GM18517 (cell line): ENCODE results near the gene FRMD4A.

Experiments
- ATAC-seq: cut with Tn5 transposase; IDR thresholded peaks from one replicate; pipeline ENCODE4 v1.9.1; 2021; ENCODE audit warnings: mild to moderate bottlenecking, moderate library complexity; ENCODE audit not compliant: unreplicated experiment

The FRMD4A gene

DNA sequence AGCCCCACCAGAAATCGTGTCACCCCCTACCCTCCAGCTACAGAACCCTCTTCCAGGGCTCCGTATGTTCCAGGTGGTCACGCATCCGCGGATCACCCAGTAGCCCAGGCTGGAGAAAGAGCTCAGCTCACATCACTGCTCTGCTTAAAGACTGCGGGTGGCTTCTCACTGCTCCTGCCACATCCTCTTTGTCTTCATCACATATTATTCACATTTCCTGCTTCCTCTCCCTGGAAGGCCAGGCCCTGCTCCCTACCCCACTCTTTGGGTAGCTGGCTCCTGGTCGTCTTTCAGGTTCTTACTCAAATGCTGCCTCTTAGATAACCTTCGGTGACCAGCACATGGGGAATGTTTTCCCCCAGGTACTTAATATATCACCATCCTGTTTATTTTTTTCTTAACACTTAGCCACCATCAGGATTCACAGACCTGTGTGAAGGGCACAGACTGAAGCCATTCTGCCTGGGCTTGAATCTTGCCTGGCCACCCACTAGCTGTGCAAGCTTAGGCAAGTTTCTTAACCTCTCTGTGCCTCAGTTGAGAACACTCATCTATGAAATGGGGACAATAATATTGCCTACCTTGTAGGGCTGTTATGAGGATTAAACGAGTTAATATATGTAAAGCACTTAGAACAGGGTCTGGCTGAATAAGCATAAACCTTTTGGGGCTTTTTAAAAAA, 436.2 kb downstream of the FRMD4A start:
- no peak for ATAC-seq

DNA sequence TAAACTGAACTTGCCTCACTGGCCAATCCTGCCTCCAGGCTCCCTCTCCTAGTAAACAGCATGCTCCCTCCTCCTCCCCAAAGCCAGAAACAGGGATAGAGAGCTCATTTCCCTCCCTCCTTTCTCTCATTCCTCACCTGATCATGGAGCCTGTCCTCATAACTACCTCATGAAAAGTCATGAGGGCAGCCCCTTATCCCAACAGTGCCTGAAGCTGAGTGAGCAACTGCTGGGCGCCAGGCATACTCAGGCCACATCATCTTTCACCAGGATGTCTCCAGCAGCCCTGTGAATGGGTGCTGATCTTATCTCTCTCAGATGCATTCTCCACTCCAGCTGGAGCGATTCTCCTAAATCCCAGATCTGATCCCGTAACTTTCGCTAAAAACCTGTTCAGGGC, 436.8 kb downstream of the FRMD4A start:
- ATAC-seq = no peak

DNA sequence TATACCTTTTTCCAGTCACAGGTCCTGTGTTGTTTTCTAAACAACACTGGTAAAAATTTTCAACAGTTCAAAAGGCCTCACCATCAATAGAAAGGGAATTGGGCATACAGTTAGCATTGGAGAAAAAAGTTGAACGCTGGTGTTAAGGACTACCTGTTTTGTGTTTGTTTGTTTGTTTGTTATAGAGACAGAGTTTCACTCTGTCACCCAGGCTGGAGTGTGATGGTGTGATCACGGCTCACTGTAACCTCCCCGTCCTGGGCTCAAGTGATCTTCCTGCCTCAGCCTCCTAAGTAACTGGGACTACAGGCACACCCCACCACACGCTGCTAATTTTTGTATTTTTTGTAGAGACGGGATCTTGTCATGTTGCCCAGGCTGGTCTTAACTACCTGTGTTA, 437.9 kb downstream of the FRMD4A start:
- no peak for ATAC-seq

DNA sequence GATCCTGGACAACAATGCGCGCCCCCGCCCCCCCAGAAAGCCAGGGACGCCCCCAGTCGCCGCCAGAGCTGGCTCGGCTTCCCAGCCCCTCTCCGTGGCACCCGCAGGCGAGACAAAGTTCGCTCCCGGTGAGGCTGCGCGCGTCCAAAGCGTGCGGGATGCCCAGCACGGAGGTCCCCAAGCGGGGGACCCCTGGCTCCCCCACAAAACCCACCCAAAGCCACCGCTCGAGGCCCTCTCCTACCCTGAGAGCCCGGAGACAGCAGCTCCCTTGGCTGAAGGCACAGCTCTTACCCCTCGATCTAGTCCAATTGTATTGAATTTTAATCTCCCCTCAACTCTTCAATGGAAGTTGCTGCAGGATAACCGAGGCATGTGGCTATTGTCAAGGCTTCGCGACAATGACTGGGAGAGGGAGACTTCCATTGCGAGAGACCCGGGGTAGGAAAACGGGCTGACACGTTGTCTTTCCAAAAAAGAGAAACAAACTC, 438.7 kb downstream of the FRMD4A start:
- ATAC-seq = no peak

DNA sequence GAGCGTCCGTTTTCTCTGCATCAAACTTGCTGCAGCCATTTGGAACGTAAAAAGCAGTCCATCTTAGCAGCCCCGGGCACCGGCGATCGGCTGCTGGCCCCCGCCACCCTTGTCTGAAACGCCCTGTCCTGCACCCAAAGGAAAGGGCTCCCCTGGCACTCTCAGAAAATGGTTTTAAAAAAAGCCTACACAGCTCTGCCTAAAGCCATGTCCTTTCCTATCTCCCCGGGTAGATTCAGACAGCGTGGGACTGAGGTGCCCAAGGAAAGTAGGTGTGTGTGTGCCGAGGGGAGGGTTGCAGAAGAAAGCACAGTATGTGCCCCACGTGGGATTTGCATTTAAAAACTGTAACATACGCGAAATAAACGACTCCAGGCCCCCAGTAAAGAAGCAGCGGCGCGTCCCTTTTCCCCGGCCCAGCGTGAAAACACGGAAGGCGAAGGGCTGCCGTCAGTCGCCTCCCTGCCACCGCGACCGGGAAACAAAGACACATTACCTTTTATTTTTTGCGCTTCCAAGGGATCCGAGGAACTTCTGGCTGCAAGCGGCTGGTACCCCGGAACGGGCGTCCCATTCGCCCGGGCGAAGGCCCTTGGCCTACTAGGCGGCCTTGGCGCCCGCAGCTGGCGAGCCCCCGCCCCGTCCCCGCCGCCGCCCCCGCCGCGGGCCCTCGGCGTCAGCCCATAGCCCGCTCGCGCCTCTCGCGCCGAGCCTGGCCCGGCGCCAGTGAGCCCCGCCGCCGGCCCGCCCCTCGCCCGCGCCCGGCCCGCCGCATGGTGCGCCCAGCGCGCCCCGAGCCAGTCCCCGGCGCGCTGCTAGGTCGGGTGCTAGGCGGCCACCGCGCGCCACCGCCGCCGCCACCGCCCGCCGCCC, 439.4 kb downstream of the FRMD4A start:
- ATAC-seq = no peak

DNA sequence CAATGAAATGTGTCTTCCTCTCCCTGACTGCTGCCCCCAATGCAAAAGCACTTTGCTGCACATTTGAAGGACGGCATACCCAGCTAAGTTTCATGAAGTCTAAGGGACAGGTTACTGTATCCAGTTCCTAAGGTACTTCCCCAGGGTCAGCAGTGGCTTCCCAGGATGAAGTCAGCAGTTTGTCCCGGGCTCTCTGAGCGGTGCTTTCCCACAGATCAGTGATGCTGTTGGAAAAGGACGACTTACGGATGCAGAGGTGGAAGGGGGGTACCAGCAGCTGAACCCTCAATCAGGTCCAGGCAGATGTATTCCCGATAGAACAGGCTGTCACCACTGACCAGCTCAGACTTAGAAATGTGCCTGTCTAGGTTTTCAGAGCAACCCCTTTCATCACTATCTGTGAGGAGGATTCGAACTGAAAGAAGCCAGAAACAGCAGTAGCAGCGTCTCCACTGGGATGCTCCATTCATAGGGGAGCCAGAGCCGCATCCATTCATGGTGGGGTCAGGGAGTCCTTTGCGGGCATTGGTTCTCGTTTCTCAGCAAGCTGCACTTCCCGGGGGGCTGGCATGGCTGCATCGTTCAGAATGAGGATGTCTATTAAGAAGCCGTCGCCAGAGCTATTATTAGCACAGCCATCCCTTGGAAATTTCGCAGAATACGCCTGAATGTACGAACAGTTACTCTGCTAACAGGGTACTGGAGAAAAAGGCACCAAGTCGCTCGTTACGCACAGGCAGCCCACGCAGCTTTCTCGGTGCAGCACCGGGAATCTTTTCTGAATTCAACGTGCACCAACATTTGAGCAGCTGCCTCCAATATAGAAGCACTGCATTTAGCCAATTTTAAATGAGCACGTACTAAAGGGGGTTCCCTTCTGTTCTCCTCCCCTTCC, 440.2 kb downstream of the FRMD4A start:
- ATAC-seq = no peak

DNA sequence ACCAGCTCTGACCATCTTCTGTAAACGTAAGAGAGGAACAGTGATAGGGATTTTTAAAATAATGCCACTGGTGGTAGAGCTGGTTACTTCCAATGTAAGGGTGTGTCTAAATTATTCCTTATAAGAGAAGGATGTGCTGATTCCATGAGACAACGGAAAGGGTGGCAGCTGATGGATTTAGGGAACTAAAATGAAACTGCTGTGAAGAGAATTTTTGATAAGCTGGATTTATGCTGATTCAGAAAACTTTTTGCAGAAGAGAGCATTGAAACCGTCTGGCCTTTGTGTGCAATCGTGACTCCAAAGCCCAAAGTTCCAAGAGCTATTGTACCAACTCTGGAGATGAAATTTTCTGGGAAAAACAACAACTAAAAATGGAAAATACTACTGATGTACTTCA, 443.0 kb downstream of the FRMD4A start:
- ATAC-seq = no peak

DNA sequence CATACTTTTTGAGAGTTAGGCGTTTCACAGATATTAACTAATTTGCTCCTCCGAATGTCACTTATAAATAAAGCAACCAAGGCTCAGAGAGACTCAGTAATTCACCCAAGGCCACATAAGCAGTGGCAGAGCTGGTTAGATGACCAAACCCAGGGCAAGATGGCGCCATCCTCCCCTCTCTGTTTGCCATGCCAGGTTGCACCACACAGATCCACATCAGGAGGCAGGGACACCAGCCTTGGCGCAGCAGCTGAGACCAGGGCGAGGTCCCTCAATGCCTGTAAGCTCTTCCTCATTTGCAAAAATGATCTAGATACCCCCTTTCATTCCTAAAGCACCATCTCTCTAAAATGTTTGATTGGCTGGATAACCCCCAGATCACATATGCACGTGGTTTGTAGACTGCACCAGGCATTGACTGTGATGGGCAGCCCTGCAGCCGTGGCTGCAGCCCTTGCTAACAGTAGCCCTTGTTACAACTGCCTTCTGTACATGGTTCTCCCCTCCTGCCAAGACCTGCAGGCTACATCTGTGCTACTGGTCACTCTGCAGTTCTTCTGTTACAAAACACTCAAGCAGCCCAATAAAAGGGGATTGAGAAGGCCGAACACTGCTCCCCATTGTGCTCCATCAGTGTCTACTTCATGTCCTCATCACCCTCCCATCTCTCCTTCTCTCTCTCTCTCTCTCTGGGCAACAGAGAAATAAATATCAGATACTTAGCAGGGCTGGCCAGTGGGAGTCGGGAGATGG, 445.3 kb downstream of the FRMD4A start:
- ATAC-seq = no peak

DNA sequence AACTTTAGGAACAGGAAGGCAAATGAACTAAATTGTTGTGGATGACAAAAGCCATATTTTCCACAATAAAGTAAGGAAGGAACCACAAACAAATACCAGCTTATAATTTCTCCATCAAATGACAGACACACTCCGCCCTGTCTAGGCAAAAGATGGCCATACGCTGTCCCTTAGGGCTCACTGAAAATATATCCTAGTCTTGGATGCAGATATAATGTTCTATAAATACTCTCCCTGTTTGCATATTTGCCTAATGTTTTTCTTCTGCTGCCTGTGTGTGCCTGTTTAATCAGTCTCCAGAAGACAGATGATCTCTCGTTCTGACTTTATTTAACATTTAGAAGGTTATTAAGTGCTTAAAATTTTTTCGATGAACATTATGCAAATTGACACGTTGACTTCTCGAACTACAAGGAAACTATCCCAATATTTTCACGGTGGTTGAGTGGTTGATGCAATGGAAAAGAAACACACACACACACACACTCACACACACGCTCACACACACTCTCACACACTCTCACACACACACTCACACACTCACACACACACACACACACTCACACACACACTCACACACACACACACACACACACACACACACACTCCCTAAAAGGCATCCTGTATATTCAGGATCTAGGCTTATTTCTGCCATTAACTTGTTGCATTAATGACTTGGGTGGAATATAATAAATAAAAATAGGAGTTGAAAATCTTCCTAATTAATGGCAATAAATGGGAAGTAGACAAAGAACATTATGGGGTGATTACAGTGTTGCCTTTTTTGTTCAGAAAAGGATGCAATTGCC, 446.9 kb downstream of the FRMD4A start:
- ATAC-seq = no peak

DNA sequence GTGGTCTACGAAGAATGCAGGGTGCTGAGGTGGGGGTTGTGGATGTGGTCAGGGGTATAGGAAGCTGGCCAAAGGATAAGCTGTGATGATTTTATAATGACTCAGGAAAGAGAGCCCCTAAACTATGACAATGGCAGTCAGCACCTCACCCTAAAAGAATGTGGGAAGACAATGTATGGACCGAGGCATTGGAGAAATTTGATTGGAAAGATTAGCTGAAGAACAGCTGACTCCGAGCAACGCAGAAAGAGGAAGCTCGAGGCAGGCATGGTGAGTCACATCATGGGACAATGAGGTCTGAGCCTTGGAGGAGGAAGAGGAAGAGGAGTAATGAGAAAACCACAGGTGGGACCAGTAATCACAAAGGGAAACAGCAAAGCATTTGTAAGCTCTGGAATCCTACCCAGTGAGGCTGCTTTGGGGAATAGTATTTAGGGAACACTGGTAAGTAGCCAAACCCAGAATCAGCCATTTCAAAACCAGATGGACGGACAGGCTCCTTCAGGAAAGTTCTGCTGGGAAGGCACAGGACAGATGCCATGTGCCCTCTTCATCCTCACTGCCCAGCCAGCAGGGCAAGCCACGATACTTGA, 448.5 kb downstream of the FRMD4A start:
- no peak for ATAC-seq

DNA sequence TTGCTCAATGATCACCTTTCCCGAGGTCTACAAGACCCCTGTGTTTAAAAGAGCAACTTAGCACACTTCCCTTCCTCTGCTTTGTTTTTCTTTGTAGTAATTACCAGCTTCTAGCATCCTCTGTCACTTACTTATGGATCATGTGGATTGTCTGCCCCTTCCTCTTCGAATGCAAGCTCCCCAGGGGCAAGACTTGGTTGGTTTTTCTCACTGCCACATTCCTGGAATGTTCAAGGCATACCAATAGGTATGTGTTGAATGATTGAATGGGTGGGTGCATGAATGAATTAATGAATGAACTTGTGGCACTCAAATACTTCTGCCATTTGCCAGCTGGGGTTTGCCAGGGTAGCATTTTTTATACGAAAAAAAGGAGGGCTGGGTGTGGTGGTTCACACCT, 450.0 kb downstream of the FRMD4A start:
- ATAC-seq = no peak

DNA sequence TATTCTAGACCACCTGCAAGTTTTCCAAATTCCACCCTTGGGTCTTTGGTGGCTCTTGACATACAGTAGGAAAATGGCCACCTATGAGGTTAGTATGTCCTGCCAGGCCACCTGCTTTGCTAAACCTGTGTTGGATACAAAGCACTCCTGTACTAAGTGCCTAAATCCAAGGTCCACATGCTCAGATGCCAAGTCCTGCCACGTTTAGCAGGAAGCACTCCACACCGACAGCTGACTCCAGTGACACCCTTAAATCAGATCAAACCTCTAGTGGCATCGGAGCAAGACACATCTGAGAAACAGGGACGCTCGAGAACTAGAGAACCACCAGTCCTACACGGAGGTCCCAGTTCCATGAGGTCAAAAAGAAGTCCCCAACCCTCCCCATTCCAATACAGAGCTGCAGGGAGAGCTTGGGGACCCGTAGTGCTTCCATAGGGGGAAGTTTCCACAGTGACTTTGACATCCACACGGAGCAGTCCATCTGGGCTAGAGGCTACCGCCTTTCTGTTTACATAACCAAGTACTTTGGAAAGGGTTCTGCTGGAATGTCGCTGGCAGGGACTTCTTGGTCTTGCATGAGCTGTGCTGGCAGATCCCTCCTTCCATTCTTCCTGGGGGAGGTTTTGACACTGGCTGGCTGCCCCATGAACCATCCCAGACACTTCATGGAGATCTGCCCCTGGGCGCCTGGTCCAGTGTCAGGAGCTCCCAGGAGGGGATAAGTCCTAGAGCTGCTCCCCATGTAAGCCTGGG, 453.4 kb downstream of the FRMD4A start:
- ATAC-seq = no peak

DNA sequence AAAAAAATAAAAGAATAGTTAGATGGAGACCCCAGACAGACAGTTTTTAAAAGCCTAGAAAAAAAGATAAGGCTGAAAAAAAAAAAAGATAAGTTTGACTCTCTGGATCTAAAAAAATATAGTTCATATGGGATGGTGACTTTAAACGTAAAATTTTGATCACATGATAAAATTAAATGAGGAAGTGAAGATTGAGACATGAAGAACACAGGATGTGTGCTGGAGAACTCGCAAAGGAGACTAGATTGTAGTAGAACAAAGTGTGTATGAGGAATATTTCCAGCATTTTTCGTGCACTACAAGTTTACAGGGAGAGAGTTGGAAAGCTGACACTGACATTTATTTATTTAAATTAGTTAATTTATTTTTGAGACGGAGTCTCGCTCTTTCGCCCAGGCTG, 457.5 kb downstream of the FRMD4A start:
- ATAC-seq = no peak

DNA sequence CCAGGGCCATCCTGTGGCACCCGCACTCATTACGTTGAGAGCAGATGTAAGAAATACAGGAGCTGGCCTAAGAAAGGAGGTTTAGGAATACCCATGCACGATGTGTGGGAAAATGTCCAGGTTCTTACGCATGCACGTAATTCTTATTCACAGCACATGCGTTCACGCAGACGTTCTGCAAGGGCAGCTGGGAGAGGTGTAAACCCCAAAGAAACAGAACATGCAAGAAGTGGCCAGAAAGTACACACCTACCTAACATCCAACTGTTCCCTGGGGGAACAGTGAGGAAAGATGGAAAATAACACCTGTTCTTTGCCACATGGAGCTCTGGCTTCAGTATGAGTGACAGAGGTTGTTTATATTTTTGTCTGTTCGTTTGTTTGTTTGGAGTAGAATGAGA, 458.3 kb downstream of the FRMD4A start:
- ATAC-seq = no peak

DNA sequence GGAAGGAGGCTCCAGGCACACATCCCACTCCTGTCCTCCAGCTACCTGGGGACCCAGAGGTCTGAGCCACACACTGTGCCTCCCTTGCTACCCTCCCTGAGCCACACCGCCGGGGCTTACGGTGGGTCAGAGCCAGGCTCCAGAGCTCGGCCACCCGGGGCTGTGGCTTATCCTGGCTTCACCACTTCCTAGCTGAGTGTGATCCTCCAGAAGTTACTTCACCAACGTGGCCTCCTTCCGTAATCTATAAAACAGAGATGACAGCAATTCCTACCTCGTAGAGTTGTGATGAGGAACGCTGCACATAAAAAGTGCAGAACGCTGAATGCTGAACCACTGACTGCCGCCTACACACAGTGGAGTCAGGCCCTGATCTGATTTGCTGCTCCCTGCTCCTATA, 458.9 kb downstream of the FRMD4A start:
- ATAC-seq = no peak

DNA sequence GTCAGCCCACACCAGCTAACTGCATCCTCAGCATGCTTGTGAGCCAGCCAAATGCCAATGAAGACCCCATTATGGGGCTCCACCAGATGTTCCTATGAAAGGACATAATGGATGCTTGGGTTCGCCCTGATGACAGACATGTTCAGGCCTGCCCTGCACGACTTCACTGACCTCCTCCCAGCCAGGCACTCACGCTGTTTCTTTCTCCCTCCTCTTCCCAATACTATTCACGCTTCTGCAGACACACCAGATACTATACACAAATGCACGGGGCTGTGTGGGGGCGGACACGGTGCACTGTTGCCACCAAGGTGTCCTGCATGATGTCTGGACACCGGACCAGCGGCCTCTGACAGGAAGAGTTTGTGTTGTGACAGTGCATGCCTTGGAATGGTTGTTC, 459.7 kb downstream of the FRMD4A start:
- no peak for ATAC-seq

DNA sequence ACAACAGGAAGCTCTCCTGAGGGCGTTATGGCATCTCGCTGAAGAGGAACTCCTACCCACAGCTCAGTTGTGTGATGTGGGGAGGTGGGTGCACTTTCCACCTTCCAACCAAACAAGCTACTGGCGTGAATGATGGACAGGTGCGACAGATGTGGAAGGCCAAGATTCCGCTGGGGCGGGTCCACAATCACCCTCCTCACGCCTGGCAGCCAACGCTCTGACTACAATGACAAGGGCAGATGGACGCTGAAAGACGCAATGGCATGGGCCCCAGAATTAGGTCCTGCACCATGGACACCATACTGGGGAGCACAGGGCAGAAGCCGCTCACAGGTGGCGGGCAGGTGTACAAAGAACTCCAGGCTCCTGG, 461.4 kb downstream of the FRMD4A start:
- no peak for ATAC-seq

DNA sequence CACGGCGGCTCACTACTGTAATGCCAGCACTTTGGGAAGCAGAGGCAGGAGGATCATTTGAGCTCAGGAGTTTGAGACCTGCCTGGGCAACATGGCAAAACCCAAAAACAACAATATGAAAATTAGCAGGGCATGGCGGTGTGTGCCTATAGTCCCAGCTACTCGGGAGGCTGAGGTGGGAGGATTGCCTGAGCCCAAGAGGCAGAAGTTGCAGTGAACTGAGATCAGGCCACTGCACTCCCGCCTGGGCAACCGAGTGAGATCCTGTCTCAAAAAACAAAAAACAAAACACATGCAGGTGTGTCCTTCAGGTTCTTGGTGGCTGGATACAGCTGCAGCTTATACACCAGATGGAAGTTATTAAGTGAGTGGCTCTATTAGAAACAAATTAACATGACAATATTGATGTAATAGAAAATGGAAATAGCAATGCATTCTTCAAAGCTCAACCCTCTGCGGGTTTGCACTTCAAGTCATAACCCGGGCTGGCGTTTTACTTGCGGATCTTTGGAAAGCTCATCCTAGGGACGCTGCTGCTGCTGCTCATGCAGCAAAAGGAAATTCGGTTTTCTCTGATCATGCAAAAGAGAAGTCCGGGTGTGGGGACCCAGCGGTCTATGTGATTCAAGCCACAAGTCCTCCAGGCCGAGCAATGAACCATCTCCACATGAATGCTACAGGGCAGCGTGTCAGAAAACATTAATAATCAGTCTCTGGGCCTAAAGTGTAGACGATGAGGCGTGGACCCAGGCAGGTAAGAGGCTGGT, 462.0 kb downstream of the FRMD4A start:
- no peak for ATAC-seq
